ENCODE data around the gene MTARC2.

DNA sequence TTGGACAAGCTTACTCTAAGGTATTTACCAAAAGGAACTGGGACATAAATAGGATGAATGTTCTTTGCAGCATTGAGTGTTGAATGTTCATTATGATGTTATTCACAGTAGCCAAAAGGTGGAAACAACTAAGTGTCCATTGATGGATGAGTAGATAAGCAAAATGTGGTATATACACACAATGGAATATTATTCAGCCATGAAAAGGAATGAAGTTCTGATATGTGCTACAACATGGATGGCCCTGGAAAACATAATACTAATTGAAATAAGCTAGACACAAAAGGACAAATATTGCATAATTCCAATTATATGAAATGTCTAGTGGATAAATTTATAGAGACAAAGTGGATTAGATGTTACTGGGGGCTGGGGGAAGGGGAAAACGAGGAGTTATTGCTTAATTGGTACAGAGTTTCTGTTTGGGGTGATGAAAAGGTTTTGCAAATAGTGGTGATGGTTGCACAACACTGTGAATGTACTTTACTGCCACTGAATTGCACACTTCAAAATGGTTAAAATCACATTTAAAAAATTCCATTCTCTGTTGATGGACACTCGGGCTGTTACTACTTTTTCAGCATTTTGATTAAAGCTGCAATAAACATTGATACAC lies 41.5 kb downstream of the MTARC2 start:
- TF ChIP-seq, protein P1, sequence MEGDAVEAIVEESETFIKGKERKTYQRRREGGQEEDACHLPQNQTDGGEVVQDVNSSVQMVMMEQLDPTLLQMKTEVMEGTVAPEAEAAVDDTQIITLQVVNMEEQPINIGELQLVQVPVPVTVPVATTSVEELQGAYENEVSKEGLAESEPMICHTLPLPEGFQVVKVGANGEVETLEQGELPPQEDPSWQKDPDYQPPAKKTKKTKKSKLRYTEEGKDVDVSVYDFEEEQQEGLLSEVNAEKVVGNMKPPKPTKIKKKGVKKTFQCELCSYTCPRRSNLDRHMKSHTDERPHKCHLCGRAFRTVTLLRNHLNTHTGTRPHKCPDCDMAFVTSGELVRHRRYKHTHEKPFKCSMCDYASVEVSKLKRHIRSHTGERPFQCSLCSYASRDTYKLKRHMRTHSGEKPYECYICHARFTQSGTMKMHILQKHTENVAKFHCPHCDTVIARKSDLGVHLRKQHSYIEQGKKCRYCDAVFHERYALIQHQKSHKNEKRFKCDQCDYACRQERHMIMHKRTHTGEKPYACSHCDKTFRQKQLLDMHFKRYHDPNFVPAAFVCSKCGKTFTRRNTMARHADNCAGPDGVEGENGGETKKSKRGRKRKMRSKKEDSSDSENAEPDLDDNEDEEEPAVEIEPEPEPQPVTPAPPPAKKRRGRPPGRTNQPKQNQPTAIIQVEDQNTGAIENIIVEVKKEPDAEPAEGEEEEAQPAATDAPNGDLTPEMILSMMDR (IDR thresholded peaks at IDR 0.05): no peak
- no peak for TF ChIP-seq EZH2 (IDR thresholded peaks at IDR 0.05)
